A549 treated with Mapracorat at 1 μM for 4 hours (cell line): ENCODE data around the gene ABHD16A. TPM values are rescaled to one million over a fixed set of nuclear protein-coding genes. Genes with fewer than 3 reads are reported as not detected.

Experiments
- total RNA-seq: library from RNA; stranded (reverse); fragments of 200-300 nt; extraction: Qiagen RNA extraction; gene quantifications from 5 replicates; pipeline ENCODE4 v1.2.3, GENCODE V29; 2022

ABHD16A gene
- total RNA-seq: 11.3 to 19.8 TPM (median 18.4 TPM) in 5 replicates

GRCh38 chr6:31702819-31703716 lies at the start of gene ABHD16A:
TSS of gene ABHD16A (minus strand) at chr6:31703324. CDS start at chr6:31703281, 43 bp downstream.

GRCh38 chr6:31739639-31740396 lies 36.7 kb upstream of the ABHD16A start, which contains the start of gene MSH5:
TSS of gene MSH5 (plus strand) at chr6:31740005. CDS start at chr6:31740467, 462 bp downstream.

GRCh38 chr6:31736021-31736767 lies 33.1 kb upstream of the ABHD16A start, which contains the start of gene CLIC1:
TSS of gene CLIC1 (minus strand) at chr6:31736530. CDS start at chr6:31736300, 230 bp downstream.

GRCh38 chr6:31728767-31729514 lies 25.8 kb upstream of the ABHD16A start, which contains the start of gene DDAH2:
TSS of gene DDAH2 (minus strand) at chr6:31729299. CDS start at chr6:31729161, 138 bp downstream.

GRCh38 chr6:31723245-31723979 lies 20.3 kb upstream of the ABHD16A start, which contains the start of gene MPIG6B:
TSS of gene MPIG6B (plus strand) at chr6:31723373. CDS start at chr6:31723384, 11 bp downstream.

GRCh38 chr6:31721351-31722020 lies 18.4 kb upstream of the ABHD16A start, which contains the start of gene LY6G6C:
TSS of gene LY6G6C (minus strand) at chr6:31721746. CDS start at chr6:31721679, 67 bp downstream.

GRCh38 chr6:31715022-31715958 lies 12.2 kb upstream of the ABHD16A start, which contains the start of gene LY6G6D:
TSS of gene LY6G6D (plus strand) at chr6:31715348. CDS start at chr6:31715356, 8 bp downstream.

GRCh38 chr6:31706599-31706998 lies 3.5 kb upstream of the ABHD16A start, which contains the start of gene LY6G6F:
TSS of gene LY6G6F (plus strand) at chr6:31706866. CDS start at chr6:31706907, 41 bp downstream.

GRCh38 chr6:31680226-31681134 lies 22.6 kb downstream of the ABHD16A start, which contains the start of gene LY6G5C:
TSS of gene LY6G5C (minus strand) at chr6:31681067. CDS start at chr6:31680373, 694 bp downstream.

GRCh38 chr6:31669676-31670075 lies 33.4 kb downstream of the ABHD16A start, which contains the start of gene LY6G5B:
TSS of gene LY6G5B (plus strand) at chr6:31669976. CDS start at chr6:31670951, 975 bp downstream.

GRCh38 chr6:31665501-31666336 lies 37.4 kb downstream of the ABHD16A start, which contains the start of gene CSNK2B:
TSS of gene CSNK2B (plus strand) at chr6:31666080. CDS start at chr6:31666832, 752 bp downstream.

GRCh38 chr6:31664790-31665500 lies 38.2 kb downstream of the ABHD16A start, which contains the start of gene GPANK1:
TSS of gene GPANK1 (minus strand) at chr6:31664997. CDS start at chr6:31664478, 519 bp downstream.

GRCh38 chr6:31660381-31661261 lies 42.5 kb downstream of the ABHD16A start, which contains the start of gene C6orf47:
TSS of gene C6orf47 (minus strand) at chr6:31660778. CDS start at chr6:31659947, 831 bp downstream.

